ENCODE data around the gene ZNF775.

ZNF775 gene

GRCh38 chr7:150378853-150379440, at the start of gene ZNF775:
Gene ZNF775, plus strand, starts transcription at chr7:150379330. Its CDS starts 9,141 bp downstream, at chr7:150388471.
- DNase-seq: peak; percentile 96

- DNase-seq: no peak
These were observed 49.6 kb upstream of the ZNF775 start for GRCh38 chr7:150329331-150330120.

- no peak for DNase-seq
These were observed 48.8 kb upstream of the ZNF775 start for GRCh38 chr7:150330211-150330885.

- no peak for DNase-seq
These were observed 46.1 kb upstream of the ZNF775 start for GRCh38 chr7:150332852-150333635.

- DNase-seq: no peak
These were observed 45.5 kb upstream of the ZNF775 start for GRCh38 chr7:150333659-150334058.

GRCh38 chr7:150334108-150334507, 45.0 kb upstream of the ZNF775 start:
- no peak for DNase-seq

- DNase-seq: no peak
These were observed 43.9 kb upstream of the ZNF775 start for GRCh38 chr7:150335108-150335773.

- no peak for DNase-seq
These were observed 43.4 kb upstream of the ZNF775 start for GRCh38 chr7:150335774-150336112.

- DNase-seq: no peak
These were observed 42.4 kb upstream of the ZNF775 start for GRCh38 chr7:150336746-150337145.

- no peak for DNase-seq
These were observed 42.0 kb upstream of the ZNF775 start for GRCh38 chr7:150337179-150337578.

- no peak for DNase-seq
These were observed 41.5 kb upstream of the ZNF775 start for GRCh38 chr7:150337659-150338081.

GRCh38 chr7:150338166-150338829, 40.8 kb upstream of the ZNF775 start:
- no peak for DNase-seq

GRCh38 chr7:150339409-150339809, 39.7 kb upstream of the ZNF775 start:
- no peak for DNase-seq

- DNase-seq: no peak
These were observed 38.9 kb upstream of the ZNF775 start for GRCh38 chr7:150340024-150340749.

GRCh38 chr7:150340875-150341262, 38.3 kb upstream of the ZNF775 start:
- DNase-seq: no peak

GRCh38 chr7:150341263-150342120, 37.6 kb upstream of the ZNF775 start, which contains the start of gene RARRES2:
Gene RARRES2, minus strand, starts transcription at chr7:150341629. Its CDS starts 1,020 bp downstream, at chr7:150340609.
- DNase-seq: no peak

- no peak for DNase-seq
These were observed 37.1 kb upstream of the ZNF775 start for GRCh38 chr7:150342121-150342408.

GRCh38 chr7:150343225-150343624, 35.9 kb upstream of the ZNF775 start:
- no peak for DNase-seq

GRCh38 chr7:150344299-150344698, 34.8 kb upstream of the ZNF775 start:
- DNase-seq: no peak

- no peak for DNase-seq
These were observed 34.1 kb upstream of the ZNF775 start for GRCh38 chr7:150345012-150345411.

- no peak for DNase-seq
These were observed 32.2 kb upstream of the ZNF775 start for GRCh38 chr7:150346922-150347321.

Data from NCI-H526 treated with DMSO at 0.1 percent for 48 hours (cell line).